Activated T-helper 17 cell treated with anti-CD3 and anti-CD28 coated beads, Interleukin-2, amount 50 U/mL, for 72 hours (primary cell): ENCODE measurements around the gene C6orf141. TPM values are rescaled to one million over a fixed set of nuclear protein-coding genes. Genes with fewer than 3 reads are reported as not detected.

ENCODE experiments used
- ATAC-seq: fragments of 150-1000 bp; cut with Tn5 transposase; replicated peaks from 2 replicates; pipeline ENCODE4 v1.10.0; 2021; ENCODE audit warnings: mild to moderate bottlenecking, moderate library complexity
- H3K27ac Mint-ChIP-seq: one replicate; pipeline ENCODE4 v1.8.0; 2022; ENCODE audit warnings: mixed read lengths
- H3K27me3 Mint-ChIP-seq: one replicate; pipeline ENCODE4 v1.8.0; 2022; ENCODE audit warnings: mixed read lengths
- H3K36me3 Mint-ChIP-seq: one replicate; pipeline ENCODE4 v1.8.0; 2022; ENCODE audit warnings: low read depth, mild to moderate bottlenecking, mixed read lengths
- H3K4me1 Mint-ChIP-seq: one replicate; pipeline ENCODE4 v1.8.0; 2022; ENCODE audit warnings: mixed read lengths
- H3K4me3 Mint-ChIP-seq: one replicate; pipeline ENCODE4 v1.8.0; 2022; ENCODE audit warnings: mild to moderate bottlenecking, mixed read lengths
- H3K9me3 Mint-ChIP-seq: one replicate; pipeline ENCODE4 v1.8.0; 2022; ENCODE audit warnings: mixed read lengths
- total RNA-seq, 2 donors: library from RNA; stranded (reverse); gene quantifications; one replicate each; pipeline ENCODE4 v1.2.3, GENCODE V29; 2022

C6orf141 gene
- total RNA-seq, 2 donors from 2014 or later: not detected

DNA sequence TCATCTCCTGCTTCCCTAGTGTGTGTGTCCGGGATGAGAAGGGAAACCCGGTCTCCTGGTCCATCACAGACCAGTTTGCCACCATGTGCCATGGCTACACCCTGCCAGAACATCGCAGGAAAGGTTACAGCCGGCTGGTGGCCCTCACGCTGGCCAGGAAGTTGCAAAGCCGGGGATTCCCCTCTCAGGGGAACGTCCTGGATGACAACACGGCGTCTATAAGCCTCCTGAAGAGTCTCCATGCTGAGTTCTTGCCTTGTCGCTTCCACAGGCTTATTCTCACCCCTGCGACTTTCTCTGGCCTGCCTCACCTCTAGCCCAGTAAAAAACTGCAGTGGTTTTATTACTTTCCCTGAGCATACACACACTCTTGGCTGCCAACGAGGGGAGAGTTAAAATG is 23.9 kb upstream of the C6orf141 start:
- H3K36me3 Mint-ChIP-seq: no peaks in the 10 kb centered on the region
- H3K27ac Mint-ChIP-seq: no peak overlapping the region
- ATAC-seq: no peak

DNA sequence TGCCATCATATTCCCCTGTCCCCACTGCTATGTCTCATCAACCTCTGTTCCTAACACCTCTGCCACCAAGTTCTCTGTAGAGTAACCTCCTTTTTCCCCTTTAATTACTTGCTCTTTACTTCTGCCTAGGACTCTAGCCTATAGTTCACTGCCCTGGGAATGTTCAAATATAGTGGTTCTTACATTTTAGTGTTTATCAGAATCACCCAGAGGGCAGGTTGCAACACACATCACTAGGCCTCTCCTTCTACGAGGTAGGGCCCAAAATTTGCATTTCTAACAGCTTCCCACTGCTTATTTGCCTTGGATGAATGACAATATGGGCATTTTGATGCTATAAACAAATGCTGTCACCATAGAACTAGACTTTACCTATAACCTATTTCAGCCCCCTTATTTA is 23.1 kb upstream of the C6orf141 start:
- no peak overlapping the region for H3K4me3 Mint-ChIP-seq
- no peak for ATAC-seq
- H3K9me3 Mint-ChIP-seq: no peaks in the 10 kb centered on the region
- peaks cover 4% of the 10 kb centered on the region for H3K27me3 Mint-ChIP-seq
- no peaks in the 10 kb centered on the region for H3K36me3 Mint-ChIP-seq
- H3K27ac Mint-ChIP-seq: no peak overlapping the region
- no peaks in the 10 kb centered on the region for H3K4me1 Mint-ChIP-seq

More for the DNA sequence above, 23.9 kb upstream of the C6orf141 start:
- Mint-ChIP-seq H3K27me3 (peaks cover 4% of the 10 kb centered on the region), H3K4me1 (no peaks in the 10 kb centered on the region), H3K9me3 (no peaks in the 10 kb centered on the region), H3K4me3 (no peak overlapping the region)

DNA sequence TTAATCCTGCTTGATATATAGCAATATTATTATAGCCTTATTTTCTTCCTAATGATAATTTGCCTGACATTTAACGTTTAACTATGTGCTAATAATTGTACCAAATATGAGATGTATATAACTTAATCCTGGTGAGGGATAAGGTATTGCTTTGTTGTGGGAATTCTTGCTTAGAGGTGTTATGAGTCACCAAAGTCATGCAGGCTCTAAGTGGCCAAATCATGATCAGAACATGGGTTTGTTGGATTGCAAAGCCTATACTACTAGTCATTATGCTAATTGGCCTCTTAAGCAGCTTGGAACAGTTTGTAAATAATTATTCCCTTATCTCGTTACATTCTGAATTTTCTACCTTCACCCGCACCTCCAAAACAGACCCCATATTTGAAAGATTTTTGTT is 21.9 kb upstream of the C6orf141 start:
- no peaks in the 10 kb centered on the region for H3K4me1 Mint-ChIP-seq
- H3K9me3 Mint-ChIP-seq: no peaks in the 10 kb centered on the region
- no peak for ATAC-seq
- no peak overlapping the region for H3K4me3 Mint-ChIP-seq
- H3K27me3 Mint-ChIP-seq: peaks cover 4% of the 10 kb centered on the region
- no peaks in the 10 kb centered on the region for H3K36me3 Mint-ChIP-seq
- H3K27ac Mint-ChIP-seq: no peak overlapping the region

DNA sequence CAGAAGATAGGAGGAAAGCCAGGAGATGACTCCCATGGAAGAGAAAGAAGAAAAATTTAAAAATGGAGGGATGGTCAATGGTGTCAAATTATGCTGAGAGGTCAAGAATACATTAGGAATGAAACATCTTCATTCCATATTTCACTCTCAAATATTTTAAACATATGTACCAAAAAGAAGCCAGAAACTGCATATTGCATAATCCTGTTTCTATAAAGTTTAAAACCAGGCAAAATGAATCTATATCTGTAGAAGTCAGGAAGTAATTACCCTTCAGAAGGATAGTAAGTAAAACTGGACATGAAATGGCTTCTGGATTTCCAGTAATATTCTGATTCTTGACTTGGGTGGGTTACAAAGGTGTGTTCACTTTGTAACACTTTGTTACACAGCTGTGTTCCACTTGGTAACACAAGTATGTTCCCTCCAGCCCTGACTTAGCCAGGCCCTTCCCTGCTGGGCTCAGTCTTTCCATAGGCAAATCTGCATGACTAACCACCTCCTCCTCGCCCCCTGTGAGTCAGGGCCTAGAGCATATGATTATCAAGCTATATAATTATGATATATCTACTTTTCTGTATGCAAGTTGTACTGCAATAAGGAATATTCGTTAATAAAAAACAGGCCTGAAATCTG is 20.2 kb upstream of the C6orf141 start:
- H3K4me3 Mint-ChIP-seq: no peak overlapping the region
- peaks cover 8% of the 10 kb centered on the region for H3K27me3 Mint-ChIP-seq
- H3K9me3 Mint-ChIP-seq: no peaks in the 10 kb centered on the region
- ATAC-seq: no peak
- H3K27ac Mint-ChIP-seq: no peak overlapping the region
- no peaks in the 10 kb centered on the region for H3K36me3 Mint-ChIP-seq
- H3K4me1 Mint-ChIP-seq: no peaks in the 10 kb centered on the region

DNA sequence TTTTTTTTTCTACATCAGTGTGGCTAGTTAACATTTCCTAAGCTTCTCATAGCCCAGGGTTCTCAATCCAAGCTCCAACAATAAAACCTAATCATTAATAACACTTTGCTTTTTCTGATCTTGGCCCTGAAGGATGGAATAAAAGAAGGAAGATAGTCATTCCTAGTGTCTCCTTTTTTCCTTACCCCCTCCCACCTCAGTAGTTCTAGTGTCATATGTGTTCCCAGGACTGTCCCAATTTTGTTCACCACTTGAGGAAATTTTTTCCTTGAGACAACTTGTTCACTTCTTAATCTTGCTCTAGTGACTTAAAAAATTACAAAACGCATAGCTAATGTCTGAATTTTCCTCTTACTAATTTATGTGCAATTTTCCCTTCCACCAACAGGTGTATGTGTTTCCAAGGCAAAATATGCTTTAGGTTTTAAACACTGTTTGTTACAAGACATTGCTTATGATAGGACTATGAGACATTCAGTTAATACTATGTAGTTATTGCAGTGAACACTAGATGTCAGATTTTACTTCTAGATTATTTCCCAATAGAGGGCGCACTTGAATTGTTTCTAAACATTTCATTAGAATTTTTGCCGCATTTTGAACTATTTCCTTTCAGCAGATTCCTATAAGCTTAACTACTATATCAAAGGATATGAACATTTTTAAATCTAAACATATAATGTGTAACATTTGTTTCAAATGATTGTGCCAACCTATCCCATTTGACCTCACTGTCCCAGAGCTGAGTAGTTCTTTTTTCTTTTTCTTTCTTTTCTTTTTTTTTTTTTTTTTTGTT is 18.5 kb upstream of the C6orf141 start:
- no peaks in the 10 kb centered on the region for H3K9me3 Mint-ChIP-seq
- no peak overlapping the region for H3K27ac Mint-ChIP-seq
- peak; percentile 46 for ATAC-seq
- peaks cover 11% of the 10 kb centered on the region for H3K27me3 Mint-ChIP-seq
- H3K4me1 Mint-ChIP-seq: no peaks in the 10 kb centered on the region
- no peak overlapping the region for H3K4me3 Mint-ChIP-seq
- no peaks in the 10 kb centered on the region for H3K36me3 Mint-ChIP-seq

DNA sequence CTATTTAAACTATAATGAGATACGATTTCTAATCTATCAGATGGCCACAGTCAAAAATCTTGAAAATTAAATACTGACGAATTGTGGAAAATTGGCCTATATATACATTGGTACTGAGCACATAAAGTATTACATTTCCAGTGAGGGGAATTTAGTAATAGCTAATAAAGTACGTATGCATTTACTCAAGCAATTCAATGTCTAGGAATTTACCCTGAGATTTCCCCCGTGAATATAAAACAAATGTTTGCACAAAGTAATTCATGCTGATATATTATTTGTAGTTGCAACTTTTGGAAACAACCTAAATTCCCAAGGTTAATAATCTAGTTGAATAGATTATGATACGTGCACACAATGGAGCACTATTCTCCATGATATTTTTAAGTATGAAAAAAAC is 14.7 kb upstream of the C6orf141 start:
- H3K4me3 Mint-ChIP-seq: no peak overlapping the region
- no peak overlapping the region for H3K27ac Mint-ChIP-seq
- H3K9me3 Mint-ChIP-seq: no peaks in the 10 kb centered on the region
- H3K4me1 Mint-ChIP-seq: no peaks in the 10 kb centered on the region
- H3K36me3 Mint-ChIP-seq: no peaks in the 10 kb centered on the region
- no peak for ATAC-seq
- H3K27me3 Mint-ChIP-seq: peaks cover 11% of the 10 kb centered on the region

DNA sequence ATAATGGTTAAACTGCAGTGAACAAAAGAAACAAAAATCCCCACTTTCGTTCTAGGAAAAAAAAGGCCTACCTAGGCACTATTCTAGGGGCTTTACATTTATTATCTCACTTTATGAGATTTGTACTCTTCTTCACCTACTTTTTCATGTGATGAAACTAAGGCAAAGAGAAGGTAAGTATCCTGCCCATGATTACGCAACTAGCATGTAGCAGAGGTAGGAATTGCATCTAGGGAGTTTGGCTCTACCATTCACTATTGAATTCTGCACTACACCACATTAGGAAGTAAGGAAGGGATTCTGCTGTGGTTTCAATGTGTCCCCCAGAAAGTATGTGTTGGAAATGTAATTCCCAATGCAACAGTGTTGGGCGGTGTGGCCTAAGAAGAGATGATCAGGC is 11.4 kb upstream of the C6orf141 start:
- H3K9me3 Mint-ChIP-seq: no peaks in the 10 kb centered on the region
- H3K27ac Mint-ChIP-seq: no peak overlapping the region
- H3K4me1 Mint-ChIP-seq: no peaks in the 10 kb centered on the region
- no peak overlapping the region for H3K4me3 Mint-ChIP-seq
- ATAC-seq: no peak
- H3K36me3 Mint-ChIP-seq: no peaks in the 10 kb centered on the region
- peaks cover 10% of the 10 kb centered on the region for H3K27me3 Mint-ChIP-seq

DNA sequence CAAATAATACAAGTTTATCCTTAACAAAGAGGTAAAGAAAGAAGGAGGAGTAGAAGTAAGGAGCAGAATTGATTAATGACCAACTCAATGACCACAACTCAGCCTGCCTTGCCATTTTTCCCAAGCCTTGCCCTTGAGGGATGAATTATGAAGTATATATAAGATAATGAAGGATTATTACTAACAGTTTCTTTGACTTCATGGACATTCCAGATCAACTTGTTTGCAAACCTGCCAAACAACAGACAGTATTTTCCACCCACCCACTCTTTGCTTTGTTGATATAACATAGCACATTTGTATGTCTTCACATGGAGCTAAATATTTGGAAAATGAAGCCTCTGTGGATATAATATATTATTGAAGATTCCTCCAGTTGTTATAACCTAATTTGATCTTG is 9.9 kb upstream of the C6orf141 start:
- no peaks in the 10 kb centered on the region for H3K9me3 Mint-ChIP-seq
- no peaks in the 10 kb centered on the region for H3K4me1 Mint-ChIP-seq
- peaks cover 6% of the 10 kb centered on the region for H3K27me3 Mint-ChIP-seq
- no peak overlapping the region for H3K27ac Mint-ChIP-seq
- H3K4me3 Mint-ChIP-seq: no peak overlapping the region
- no peak for ATAC-seq
- no peaks in the 10 kb centered on the region for H3K36me3 Mint-ChIP-seq

DNA sequence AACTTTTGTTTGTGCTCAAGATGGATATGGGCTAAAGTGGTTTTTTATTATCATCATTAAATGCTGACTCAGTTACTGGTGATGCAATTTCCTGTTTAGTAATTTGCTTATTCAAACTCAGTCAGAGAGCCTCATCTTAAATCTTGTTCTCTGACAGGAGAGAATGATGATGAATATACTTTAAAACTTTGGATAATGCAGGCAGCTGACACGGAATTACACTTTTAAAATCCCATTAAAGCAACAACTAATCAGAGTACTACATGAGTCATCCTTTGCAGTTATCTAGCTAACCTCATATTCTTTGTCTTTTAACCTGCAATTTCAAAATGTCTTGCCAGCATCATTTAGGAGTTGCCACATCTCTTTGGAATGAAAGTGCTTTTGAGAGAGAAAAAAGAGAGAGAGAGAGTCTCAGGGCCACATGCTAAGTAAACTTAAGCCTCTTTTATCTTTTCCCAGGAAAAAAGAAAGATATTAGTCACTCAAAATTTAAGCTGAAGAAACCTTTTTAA is 9.2 kb upstream of the C6orf141 start:
- no peaks in the 10 kb centered on the region for H3K4me1 Mint-ChIP-seq
- peaks cover 6% of the 10 kb centered on the region for H3K27me3 Mint-ChIP-seq
- H3K9me3 Mint-ChIP-seq: no peaks in the 10 kb centered on the region
- no peak for ATAC-seq
- H3K27ac Mint-ChIP-seq: no peak overlapping the region
- H3K4me3 Mint-ChIP-seq: no peak overlapping the region
- H3K36me3 Mint-ChIP-seq: no peaks in the 10 kb centered on the region

DNA sequence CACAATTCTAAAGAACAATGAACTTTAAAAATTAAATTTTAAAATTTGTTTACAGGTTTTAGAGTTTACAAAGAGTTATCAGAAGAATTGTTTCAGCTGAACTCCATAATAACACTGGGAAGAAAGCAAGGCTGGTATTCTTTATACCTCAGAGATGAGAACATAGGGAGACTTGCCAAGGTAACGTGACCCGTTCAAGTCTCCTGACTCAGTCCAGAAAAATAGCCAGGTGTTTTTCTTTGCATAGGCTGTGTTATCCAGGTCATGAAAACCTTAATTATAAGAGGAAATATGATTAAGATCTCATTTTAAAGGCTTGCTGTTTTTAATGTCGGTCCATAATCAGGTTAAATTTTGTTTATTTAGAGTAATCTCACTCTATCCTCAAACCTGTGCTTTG is 8.5 kb upstream of the C6orf141 start:
- Mint-ChIP-seq H3K36me3 (no peaks in the 10 kb centered on the region), H3K9me3 (no peaks in the 10 kb centered on the region), H3K4me3 (no peak overlapping the region), H3K27ac (no peak overlapping the region), H3K4me1 (no peaks in the 10 kb centered on the region), H3K27me3 (peaks cover 3% of the 10 kb centered on the region)
- no peak for ATAC-seq

DNA sequence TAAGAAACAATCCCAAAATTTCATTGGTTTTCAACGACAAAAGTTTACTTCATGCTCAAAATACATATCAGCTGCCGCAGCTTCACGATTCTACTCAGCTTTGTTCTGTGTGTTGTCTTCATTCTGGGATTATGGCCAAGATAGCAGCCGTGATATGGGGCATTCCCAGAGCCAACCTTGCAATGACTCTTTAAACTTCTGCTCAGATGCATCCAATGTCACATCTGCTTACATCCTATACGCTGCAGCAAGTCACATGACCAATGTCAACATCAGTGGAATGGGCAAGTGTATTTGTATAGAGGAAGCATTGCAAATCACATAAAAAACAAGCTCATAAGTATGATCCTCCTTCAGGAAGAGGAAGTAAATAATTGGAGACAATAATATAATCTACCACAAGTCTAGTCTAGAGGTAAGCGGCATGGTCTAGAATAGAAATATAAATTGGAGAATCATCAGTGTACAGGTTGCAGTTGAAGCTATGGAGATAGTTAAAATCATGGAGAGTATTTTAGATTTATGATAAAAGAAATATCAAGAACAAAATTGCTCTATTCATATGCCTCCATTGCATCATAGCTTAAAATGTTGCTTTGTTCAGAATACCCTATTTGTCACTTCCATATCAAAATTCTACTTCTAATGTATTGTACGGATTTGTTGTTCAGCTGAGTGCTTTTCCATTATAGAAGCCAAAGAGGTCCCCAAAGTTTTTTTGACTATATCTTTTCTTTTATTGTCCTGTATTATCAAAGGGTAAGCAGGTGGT is 7.2 kb upstream of the C6orf141 start:
- H3K27ac Mint-ChIP-seq: no peak overlapping the region

DNA sequence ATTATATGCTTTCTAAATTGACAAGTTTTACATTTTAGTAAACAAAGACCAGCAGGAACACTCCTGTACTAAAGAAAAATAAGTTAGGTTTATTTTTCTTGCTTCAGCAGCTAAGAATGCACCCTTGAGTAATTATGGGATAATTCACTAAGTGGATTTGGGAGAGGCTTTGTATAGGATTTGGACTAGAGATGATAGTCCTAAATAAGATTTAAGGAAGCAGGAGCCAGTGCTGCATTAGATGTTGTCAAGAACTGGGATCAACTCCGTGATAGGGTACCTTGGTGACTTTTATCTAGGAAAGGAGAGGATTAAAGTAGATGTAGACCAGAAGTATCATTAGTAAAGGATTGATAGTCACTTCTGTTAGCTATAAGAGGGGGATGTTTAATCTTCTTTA is 4.1 kb upstream of the C6orf141 start:
- Mint-ChIP-seq H3K9me3 (no peaks in the 10 kb centered on the region), H3K4me1 (peaks cover 6% of the 10 kb centered on the region), H3K4me3 (no peak overlapping the region), H3K36me3 (no peaks in the 10 kb centered on the region), H3K27ac (no peak overlapping the region), H3K27me3 (peaks cover 18% of the 10 kb centered on the region)
- no peak for ATAC-seq

More for the DNA sequence above, 7.2 kb upstream of the C6orf141 start:
- Mint-ChIP-seq H3K27me3 (peaks cover 3% of the 10 kb centered on the region), H3K36me3 (no peaks in the 10 kb centered on the region), H3K4me3 (no peak overlapping the region), H3K4me1 (no peaks in the 10 kb centered on the region), H3K9me3 (no peaks in the 10 kb centered on the region)
- no peak for ATAC-seq

DNA sequence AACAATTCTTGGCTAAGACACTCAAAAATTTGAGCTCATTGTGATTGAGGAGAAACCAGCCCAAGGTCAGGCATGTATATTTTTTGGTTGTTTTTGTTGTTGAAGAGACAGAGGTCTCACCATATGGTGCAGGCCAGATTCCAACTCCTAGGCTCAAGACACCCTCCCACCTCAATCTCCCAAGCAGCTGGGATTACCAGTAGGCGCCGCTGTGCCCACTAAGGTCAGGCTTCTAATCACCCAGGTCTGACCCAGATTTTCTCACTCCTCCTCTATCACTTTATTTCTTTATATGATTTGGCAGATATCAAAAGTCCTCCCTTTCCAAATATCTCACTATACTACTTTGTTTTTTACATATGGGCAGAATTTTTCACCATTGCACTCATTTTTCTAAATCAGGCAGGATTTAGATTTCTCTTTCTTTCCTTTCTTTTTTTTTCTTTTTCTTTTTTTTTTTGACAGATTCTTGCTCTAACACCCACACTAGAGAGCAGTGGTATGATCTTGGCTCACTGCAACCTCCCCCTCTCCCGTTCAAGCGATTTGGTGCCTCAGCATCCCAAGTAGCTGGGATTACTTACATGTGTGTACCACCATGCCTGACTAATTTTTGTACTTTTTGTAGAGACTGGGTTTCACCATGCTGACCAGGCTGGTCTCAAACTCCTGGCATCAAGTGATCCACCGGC is 1.7 kb upstream of the C6orf141 start:
- Mint-ChIP-seq H3K9me3 (no peaks in the 10 kb centered on the region), H3K4me3 (no peak overlapping the region), H3K4me1 (peaks cover 11% of the 10 kb centered on the region), H3K27ac (no peak overlapping the region), H3K36me3 (no peaks in the 10 kb centered on the region), H3K27me3 (peaks cover 22% of the 10 kb centered on the region)
- no peak for ATAC-seq
